Measurements from ENCODE around the gene NEK2.
A peak's percentile ranks its signal among the peaks of the same experiment; 100 is the strongest.
"Not testable (repeated sequence)": the region's sequence is repeated elsewhere in the genome, so short reads cannot be mapped to it uniquely, and the experiment has no call there.

The NEK2 gene

DNA sequence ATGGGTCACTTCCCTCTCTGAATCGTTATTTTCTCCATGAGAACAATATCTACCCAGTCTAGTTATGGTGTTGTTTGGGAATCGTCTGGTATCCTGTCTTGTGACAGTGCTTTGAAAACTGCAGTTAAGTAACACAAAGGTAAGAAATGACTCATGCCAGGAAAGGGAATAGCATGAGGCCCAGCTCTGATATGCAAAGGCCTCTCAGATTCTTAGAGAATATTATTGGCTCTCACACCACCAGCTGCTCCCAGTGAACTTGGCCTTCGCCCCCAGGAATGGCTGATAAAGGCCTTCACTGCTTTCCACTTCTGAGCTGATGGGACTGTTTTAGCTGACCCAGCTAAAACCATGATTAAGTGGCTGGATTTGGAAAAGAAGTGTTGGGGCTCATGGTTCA, 27.1 kb downstream of the NEK2 start:
- DNase-seq, result no peak

DNA sequence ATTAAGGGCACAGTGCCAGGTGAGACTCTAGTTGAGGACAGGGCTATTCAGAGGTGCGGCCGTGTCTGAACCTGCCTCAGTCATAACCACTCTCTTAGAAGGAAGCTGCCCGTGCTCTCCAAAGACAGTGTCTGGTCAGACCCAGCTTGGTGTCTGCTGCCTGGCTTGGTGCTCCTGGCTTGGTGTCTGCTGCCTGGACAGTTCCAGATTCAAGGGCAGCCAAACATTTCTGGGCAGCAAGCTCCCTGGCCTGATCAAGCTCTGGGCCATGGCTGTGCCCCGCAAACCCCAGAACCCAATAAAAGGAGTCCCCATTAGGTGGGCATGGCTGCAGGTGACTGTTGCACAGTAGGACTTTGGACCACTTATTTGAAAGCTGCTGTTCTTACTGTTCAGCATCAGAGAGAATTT, 27.7 kb downstream of the NEK2 start:
- DNase-seq, result no peak

DNA sequence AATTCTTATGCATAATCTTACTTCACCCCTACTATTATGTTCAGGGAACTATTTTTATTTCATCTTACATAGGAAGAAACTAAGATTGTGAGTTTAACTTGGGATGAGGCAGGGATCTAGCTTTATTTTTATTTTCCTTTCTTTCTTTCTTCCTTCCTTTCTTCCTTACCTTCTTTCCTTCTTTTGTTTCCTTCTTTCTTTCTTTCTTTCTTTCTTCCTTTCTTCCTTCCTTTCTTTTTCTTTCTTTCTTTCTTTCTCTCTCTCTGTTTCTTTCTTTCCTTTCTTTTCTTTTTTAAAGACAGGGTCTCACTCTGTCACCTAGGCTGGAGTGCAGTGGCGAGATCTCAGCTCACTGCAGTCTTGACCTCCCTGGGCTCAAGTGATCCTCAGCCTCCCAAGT, 28.9 kb downstream of the NEK2 start:
- no peak for DNase-seq

- not testable (repeated sequence) for DNase-seq
Observed at GRCh38 chr1:211645601-211646000, 29.8 kb downstream of the NEK2 start.

DNA sequence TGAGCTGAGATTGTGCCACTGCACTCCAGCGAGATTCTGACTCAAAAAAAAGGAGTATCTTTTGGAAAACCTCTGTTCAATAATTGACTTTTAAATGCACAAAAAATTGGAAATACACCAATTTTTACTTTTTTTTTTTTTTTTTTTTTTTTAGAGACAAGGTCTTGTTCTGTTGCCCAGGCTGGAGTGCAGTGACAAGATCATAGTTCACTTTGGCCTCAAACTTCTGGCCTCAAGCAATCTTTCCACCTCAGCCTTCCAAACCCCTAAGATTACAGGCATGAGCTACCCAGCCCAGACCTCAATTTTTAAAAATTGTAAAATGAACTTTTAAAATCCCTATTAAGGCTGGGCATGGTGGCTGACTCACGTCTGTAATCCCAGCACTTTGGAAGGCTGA, 30.8 kb downstream of the NEK2 start:
- no peak for DNase-seq

GRCh38 chr1:211643324-211644212, 31.9 kb downstream of the NEK2 start:
- DNase-seq, result peak; percentile 1

DNA sequence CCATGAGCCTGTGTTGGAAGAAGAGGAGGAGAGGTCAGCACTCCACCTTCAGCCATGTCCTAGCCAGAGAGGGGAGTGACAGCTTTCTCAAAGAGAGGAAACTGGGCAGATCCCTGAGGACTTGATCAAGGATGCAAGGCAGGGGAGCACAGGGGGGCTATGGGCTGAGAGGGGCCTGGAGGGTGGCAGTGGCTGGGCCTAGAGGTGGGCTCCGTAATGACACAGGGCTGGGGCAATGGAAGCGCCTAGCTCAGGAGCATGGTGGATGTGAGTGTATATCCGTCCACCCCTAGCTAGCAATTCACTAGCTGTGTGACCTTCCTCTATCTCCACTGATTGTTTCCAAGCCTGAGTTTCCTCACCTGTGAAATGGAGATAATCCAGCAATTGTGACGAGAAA, 32.6 kb downstream of the NEK2 start:
- no peak for DNase-seq

DNA sequence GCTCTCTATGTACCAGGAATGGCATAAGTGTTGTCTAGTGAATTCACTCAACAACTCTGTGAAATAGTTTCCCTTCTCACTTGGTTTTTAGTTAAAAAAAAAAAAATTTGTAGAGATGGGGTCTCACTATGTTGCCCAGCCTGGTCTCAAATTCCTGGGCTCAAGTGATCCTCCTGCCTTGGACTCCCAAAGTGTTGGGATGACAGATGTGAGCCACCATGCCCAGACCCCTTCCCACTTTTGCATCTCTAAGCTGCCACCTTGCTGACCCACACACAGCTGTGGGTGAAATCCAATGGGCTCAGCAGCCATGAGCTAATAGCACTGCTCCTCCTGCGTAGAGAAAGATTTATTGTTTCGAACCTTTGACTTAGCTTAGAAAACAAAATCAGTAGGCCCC, 33.5 kb downstream of the NEK2 start:
- DNase-seq, result no peak

- DNase-seq, result no peak
Observed at GRCh38 chr1:211641044-211641800, 34.2 kb downstream of the NEK2 start.

GRCh38 chr1:211640301-211640630, 35.2 kb downstream of the NEK2 start:
- no peak for DNase-seq

DNA sequence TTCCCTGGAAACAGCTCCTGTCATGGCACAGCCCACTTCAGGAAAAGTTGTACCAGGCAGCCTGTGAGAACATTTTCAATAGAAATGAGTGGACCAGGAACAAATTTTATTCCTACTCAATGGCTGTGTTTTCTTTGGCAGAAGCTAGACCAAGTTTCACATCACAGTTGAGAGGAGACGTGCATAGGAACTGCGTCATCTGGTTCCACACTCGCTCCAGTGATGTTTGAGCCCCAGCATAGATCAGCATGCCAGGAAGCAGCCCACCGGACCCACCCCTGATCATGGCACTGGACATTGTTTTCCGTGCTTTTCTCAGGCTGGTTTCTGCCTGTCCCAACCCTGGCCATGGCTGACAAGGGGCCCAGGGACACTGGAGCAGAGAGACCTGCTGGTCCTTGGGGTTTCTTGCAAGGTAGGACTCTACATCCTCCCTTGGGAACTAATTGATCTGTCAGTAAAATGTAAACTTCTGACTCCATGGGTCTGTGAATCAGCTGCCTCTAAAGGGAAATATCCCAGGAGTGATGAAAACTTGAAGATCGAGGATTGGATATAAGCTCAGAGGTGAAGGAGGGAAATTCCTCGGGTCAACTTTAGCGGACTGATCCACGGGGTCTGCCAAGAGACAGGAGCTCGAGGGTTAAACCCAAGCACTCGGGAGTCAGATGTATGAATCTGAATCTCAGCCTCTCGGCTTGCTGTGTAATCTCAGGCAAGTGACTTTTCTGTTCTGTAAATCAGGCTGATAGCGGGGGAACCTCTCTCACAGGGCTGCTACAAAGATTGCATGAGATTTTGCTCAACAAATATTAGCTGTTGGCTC, 35.7 kb downstream of the NEK2 start:
- no peak for DNase-seq

GRCh38 chr1:211638689-211639101, 36.7 kb downstream of the NEK2 start:
- DNase-seq, result no peak

- no peak for DNase-seq
Observed at GRCh38 chr1:211638246-211638645, 37.2 kb downstream of the NEK2 start.

- DNase-seq, result no peak
Observed at GRCh38 chr1:211637066-211637465, 38.4 kb downstream of the NEK2 start.

DNA sequence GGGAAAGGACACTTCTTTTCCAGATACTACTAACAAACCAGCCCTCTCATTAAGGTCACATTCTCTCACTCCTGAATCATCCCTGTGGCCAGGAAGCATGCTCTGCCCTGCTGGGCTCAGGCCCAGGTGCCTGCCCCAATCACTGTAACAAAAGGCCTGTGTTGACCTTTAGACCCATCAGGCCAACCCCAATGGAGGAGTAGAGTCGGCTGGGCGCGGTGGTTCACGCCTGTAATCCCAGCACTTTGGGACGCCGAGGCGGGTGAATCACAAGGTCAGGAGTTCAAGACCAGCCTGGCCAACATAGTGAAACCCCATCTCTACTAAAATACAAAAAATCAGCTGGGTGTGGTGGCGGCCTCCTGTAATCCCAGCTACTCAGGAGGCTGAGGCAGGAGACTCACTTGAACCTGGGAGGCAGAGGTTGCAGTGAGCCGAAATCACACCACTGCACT, 38.8 kb downstream of the NEK2 start:
- not testable (repeated sequence) for DNase-seq

DNA sequence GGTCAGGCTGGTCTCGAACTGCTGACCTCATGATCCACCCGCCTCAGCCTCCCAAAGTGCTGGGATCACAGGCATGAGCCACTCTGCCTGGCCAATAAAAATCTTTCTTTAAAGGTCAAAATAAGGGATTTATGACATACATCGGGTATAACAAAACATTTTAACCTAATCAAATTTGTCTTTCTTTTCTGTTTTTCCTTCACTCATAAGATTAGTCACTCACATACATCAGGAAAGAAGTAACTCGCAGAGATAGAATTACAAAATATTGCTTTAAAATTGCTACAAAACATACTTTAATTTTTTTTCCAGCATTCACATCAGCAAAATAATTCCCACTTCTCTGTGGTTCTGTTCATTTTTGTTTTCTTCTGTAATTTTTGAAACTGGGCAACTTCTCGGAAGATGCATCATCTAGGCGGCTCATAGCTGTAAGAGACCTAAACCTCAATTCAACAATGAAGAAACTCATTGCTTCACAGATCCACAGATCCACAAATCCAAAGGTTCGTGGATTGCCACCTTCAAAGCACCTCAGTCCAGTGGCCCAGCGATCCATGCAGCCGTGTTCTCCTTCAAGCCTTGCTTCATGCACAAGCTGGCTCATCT, 39.7 kb downstream of the NEK2 start:
- no peak for DNase-seq

- no peak for DNase-seq
Observed at GRCh38 chr1:211634931-211635330, 40.5 kb downstream of the NEK2 start.

- DNase-seq, result no peak
Observed at GRCh38 chr1:211634461-211634860, 41.0 kb downstream of the NEK2 start.

DNA sequence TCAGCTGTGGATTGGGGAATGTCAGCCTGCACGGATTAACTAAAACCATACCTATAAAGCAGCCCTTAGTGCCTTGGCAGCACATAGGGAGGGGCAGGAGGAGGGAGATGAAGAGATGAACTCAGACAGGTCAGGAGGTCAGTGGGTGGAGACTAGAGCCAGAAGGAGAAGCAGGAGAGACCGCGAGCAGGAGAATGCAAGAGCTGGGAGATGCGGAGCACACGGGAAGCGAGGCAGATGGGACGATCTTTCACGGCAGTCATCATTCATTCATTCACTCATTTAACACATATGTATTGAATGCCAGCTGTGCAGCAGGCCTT, 41.9 kb downstream of the NEK2 start:
- no peak for DNase-seq

GRCh38 chr1:211632808-211633523, 42.5 kb downstream of the NEK2 start:
- no peak for DNase-seq

DNA sequence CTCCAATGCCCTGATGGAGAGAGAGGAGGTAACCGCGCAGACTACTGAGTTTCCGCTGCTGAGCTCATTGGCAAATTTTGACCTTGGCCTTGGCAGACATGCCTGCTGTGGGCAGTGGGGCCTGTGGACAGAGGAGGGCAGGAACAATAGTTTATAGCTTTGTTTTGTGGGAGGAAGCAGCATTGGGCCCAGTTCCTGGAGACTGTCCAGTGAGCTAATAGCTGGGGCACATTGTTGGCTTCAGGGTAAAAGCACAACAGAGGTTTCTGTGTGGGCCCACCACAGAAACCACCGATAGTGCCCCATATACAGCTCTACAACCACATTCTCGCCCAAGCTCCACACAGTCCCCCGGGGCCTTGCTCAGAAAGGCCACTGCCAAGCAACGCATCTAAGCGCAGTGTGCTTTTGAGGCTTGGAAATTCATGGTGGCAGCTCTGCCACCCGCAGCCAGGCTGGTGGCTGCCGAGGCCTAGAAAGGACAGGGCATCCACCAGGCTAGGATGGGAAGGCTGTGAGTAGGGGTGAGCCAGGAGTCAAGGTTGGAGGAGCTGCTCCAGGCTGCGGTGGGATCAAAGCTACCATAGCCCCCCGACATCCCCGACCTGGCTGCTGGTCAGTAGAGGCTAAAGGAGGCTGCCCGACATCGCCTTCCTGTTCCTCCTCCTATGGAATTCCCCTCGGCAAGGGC, 43.2 kb downstream of the NEK2 start:
- DNase-seq, result no peak

DNA sequence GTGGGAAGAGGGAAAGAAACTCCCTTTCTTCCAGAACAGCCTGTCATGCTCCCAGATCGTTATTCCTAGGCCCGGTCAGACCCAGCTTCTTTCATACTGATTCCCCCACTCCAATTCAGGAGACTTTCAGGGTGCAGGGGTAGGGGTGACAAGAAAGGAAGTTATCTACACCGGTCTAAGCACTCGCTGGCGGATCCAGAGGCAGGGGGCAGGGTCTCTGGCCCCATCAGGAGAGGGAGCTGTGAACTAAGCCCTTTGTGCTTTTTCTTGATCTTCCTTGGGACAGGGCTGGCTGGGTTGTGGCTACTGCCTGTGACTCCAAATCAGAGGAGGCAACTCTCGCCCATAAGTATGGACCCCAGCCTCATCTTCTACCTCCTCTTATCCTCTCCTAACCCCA, 44.3 kb downstream of the NEK2 start:
- DNase-seq, result no peak

Data from NCI-H1417 treated with DMSO at 0.1 percent for 48 hours (cell line).